ENCODE measurements around the gene FNDC1.

- TF ChIP-seq CTCF (IDR thresholded peaks at IDR 0.05): no peak
- no peak for TF ChIP-seq POLR2A (IDR thresholded peaks at IDR 0.05)
Observed at GRCh38 chr6:159261995-159262394, 92.8 kb downstream of the FNDC1 start.
